SK-N-SH (cell line): ENCODE data around the gene MYH10. TPM values are rescaled to one million over a fixed set of nuclear protein-coding genes. Genes with fewer than 3 reads are reported as not detected.

ENCODE experiments used
- CTCF ChIA-PET: fragments of 300-600, 350-600 bp; formaldehyde crosslinking; extraction: SDS; loops from one replicate; lab custom pipeline; 2021; lab: Yijun Ruan, JAX
- POLR2A ChIA-PET: fragments of 350-600 bp; sonication (Branson Sonifier 250); formaldehyde crosslinking; extraction: SDS; loops from one replicate; lab custom pipeline; 2020; ENCODE audit warnings: antibody characterized with exemption, inconsistent platforms; lab: Yijun Ruan, JAX
- DNase-seq: peaks from one replicate; pipeline ENCODE4 v3.0.0; 2012
- H2AFZ ChIP-seq: fragments of 200-600 bp; sonication (generic); 2 replicates; pipeline ENCODE4 v1.8.1; 2016; ENCODE audit warnings: antibody characterized with exemption, mild to moderate bottlenecking, low read depth
- H3F3A ChIP-seq: fragments of 200-600 bp; sonication (generic); replicated peaks from 2 replicates; pipeline ENCODE3; 2016; ENCODE audit warnings: antibody characterized with exemption, mild to moderate bottlenecking; ENCODE audit not compliant: insufficient read depth
- H3K27ac ChIP-seq, 2 experiments: fragments of 200-500 bp in 1 of 2; fragments of 200-600 bp in 1 of 2; sonication (Bioruptor generic) in 1 of 2; sonication (generic), shearing (Covaris generic) in 1 of 2; 2 replicates each; pipeline versions ENCODE4 v1.5.1 to v1.6.1; 2014 to 2016; ENCODE audit warnings: low read depth in 2 of 2, inconsistent platforms in 1 of 2, low read length in 1 of 2, mild to moderate bottlenecking in 1 of 2, mixed read lengths in 1 of 2
- H3K27me3 ChIP-seq: fragments of 200-600 bp; sonication (generic), shearing (Covaris generic); 2 replicates; pipeline ENCODE4 v1.6.1; 2016; ENCODE audit warnings: mixed run types; ENCODE audit not compliant: insufficient read depth
- H3K36me3 ChIP-seq, 2 experiments: fragments of 200-500 bp in 1 of 2; fragments of 200-600 bp in 1 of 2; sonication (Bioruptor generic) in 1 of 2; sonication (generic) in 1 of 2; replicated peaks in 1 of 2; 2 replicates each; pipeline versions ENCODE3 to v1.5.1; 2014 to 2016; ENCODE audit warnings: low read length in 1 of 2, mild to moderate bottlenecking in 1 of 2; ENCODE audit not compliant: insufficient read depth in 2 of 2, control insufficient read depth in 1 of 2
- H3K4me1 ChIP-seq, 2 experiments: fragments of 200-500 bp in 1 of 2; fragments of 200-600 bp in 1 of 2; sonication (Bioruptor generic) in 1 of 2; sonication (generic), shearing (Covaris generic) in 1 of 2; 2 replicates each; pipeline versions ENCODE4 v1.5.1 to v1.6.1; 2014 to 2016; ENCODE audit warnings: low read depth in 1 of 2, low read length in 1 of 2, mixed run types in 1 of 2; ENCODE audit not compliant: insufficient read depth in 2 of 2, control insufficient read depth in 1 of 2
- H3K4me2 ChIP-seq: fragments of 200-600 bp; sonication (generic), shearing (Covaris generic); 2 replicates; pipeline ENCODE4 v1.6.1; 2017; ENCODE audit warnings: mixed run types
- H3K4me3 ChIP-seq, 2 experiments: fragments of 200-500 bp in 1 of 2; fragments of 200-600 bp in 1 of 2; sonication (Bioruptor generic) in 1 of 2; sonication (generic), shearing (Covaris generic) in 1 of 2; 2 replicates each; pipeline versions ENCODE4 v1.5.1 to v1.8.1; 2014 to 2016; ENCODE audit warnings: low read depth in 2 of 2, inconsistent platforms in 1 of 2, low read length in 1 of 2, mild to moderate bottlenecking in 1 of 2, mixed read lengths in 1 of 2, moderate library complexity in 1 of 2
- H3K79me2 ChIP-seq: fragments of 200-600 bp; sonication (generic); 2 replicates; pipeline ENCODE4 v1.8.1; 2017; ENCODE audit warnings: mild to moderate bottlenecking; ENCODE audit not compliant: insufficient read depth
- H3K9ac ChIP-seq: fragments of 200-600 bp; sonication (generic); 2 replicates; pipeline ENCODE4 v1.6.1; 2017; ENCODE audit warnings: mixed run types
- H3K9me2 ChIP-seq: fragments of 200-600 bp; sonication (generic); 2 replicates; pipeline ENCODE4 v1.6.1; 2017; ENCODE audit warnings: mixed run types
- H3K9me3 ChIP-seq: fragments of 200-600 bp; sonication (generic); 2 replicates; pipeline ENCODE4 v1.6.1; 2017; ENCODE audit warnings: mixed run types, mild to moderate bottlenecking, moderate library complexity
- H4K20me1 ChIP-seq: fragments of 200-600 bp; sonication (generic); 2 replicates; pipeline ENCODE4 v1.6.1; 2017; ENCODE audit warnings: mild to moderate bottlenecking, mixed run types; ENCODE audit not compliant: insufficient read depth
- CTCF ChIP-seq: fragments of 200-600 bp; sonication (generic); IDR thresholded peaks from 2 replicates; pipeline ENCODE4 v1.6.1; 2017; ENCODE audit warnings: antibody characterized with exemption, mild to moderate bottlenecking, moderate library complexity
- ELF1 ChIP-seq: IDR thresholded peaks from 2 replicates; pipeline ENCODE4 v1.4.0; 2012
- GABPA ChIP-seq: IDR thresholded peaks from 2 replicates; pipeline ENCODE4 v1.4.0; 2012; ENCODE audit warnings: low read depth, mild to moderate bottlenecking
- GATA2 ChIP-seq: sonication (generic); formaldehyde crosslinking; IDR thresholded peaks from 2 replicates; pipeline ENCODE4 v1.5.0; 2020; ENCODE audit warnings: mild to moderate bottlenecking, missing genetic modification reagents
- JUND ChIP-seq: IDR thresholded peaks from 2 replicates; pipeline ENCODE4 v1.4.0; 2012
- MEF2A ChIP-seq: IDR thresholded peaks from 2 replicates; pipeline ENCODE4 v1.4.0; 2012; ENCODE audit warnings: low read depth, borderline replicate concordance
- NFIC ChIP-seq: IDR thresholded peaks from 2 replicates; pipeline ENCODE4 v1.4.0; 2012; ENCODE audit warnings: borderline replicate concordance
- NRF1 ChIP-seq: IDR thresholded peaks from 2 replicates; pipeline ENCODE4 v1.6.1; 2012; ENCODE audit warnings: low read depth, mild to moderate bottlenecking, low read length
- POLR2AphosphoS5 ChIP-seq: IDR thresholded peaks from 2 replicates; pipeline ENCODE4 v1.6.1; 2012; ENCODE audit warnings: low read depth, low read length
- RCOR1 ChIP-seq: fragments of 150-350 bp; IDR thresholded peaks from 2 replicates; pipeline ENCODE4 v1.6.1; 2017; ENCODE audit warnings: antibody characterized with exemption, low read length
- SIN3A ChIP-seq: IDR thresholded peaks from 2 replicates; pipeline ENCODE4 v1.6.1; 2012; ENCODE audit warnings: low read depth, mild to moderate bottlenecking, low read length, moderate library complexity, borderline replicate concordance
- TEAD4 ChIP-seq: IDR thresholded peaks from 2 replicates; pipeline ENCODE4 v1.4.0; 2012; ENCODE audit warnings: mild to moderate bottlenecking, borderline replicate concordance; ENCODE audit not compliant: insufficient read depth
- YY1 ChIP-seq: IDR thresholded peaks from 2 replicates; pipeline ENCODE4 v1.4.0; 2012; ENCODE audit warnings: low read depth, mild to moderate bottlenecking
- WGBS: methylation state at CpG from one replicate; pipeline ENCODE4 v1.1.6; 2017; ENCODE audit warnings: low lambda C conversion rate; 5-methylcytosine and 5-hydroxymethylcytosine counted together
- polyA plus RNA-seq, 3 experiments: library from polyadenylated mRNA; depleted of rRNA; stranded (reverse); fragments of >200 nt; gene quantifications; 2 replicates each; pipeline ENCODE4 v1.2.3, GENCODE V29; 2012
- TF ChIP-seq, protein P1 (sequence below): IDR thresholded peaks from 2 replicates; pipeline ENCODE4 v1.4.0; 2012; ENCODE audit warnings: low read depth

The MYH10 gene
- polyA plus RNA-seq, 1 of the 3 experiments (the other 2 are of a cell fraction) = 64.2 TPM

- no peak for DNase-seq
- TF ChIP-seq JUND (no peak), CTCF (no peak), NRF1 (no peak), ELF1 (no peak), SIN3A (no peak), RCOR1 (no peak), NFIC (no peak), POLR2AphosphoS5 (no peak), GATA2 (CRISPR knock-in tag) (no peak), GABPA (no peak), YY1 (no peak), TEAD4 (no peak)
- TF ChIP-seq, protein P1, sequence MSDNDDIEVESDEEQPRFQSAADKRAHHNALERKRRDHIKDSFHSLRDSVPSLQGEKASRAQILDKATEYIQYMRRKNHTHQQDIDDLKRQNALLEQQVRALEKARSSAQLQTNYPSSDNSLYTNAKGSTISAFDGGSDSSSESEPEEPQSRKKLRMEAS = no peak
- ChIA-PET POLR2A (no interaction called here), CTCF (interaction anchor here (0.8 kb wide), 1 partner anchor 252 kb away, joined by 3 read pairs; no protein-coding TSS in a partner anchor)
- no peaks in the 10 kb centered on the region for H3K9me2 ChIP-seq
- H3K36me3 ChIP-seq = peaks cover 49 to 74% of the 10 kb centered on the region in 2 experiments
- no peaks in the 10 kb centered on the region for H3K4me1 ChIP-seq
- peaks cover 3% of the 10 kb centered on the region for H3F3A ChIP-seq
- H3K27me3 ChIP-seq = no peaks in the 10 kb centered on the region
- no peak overlapping the region for H3K27ac ChIP-seq
- H3K9me3 ChIP-seq = no peaks in the 10 kb centered on the region
- no peaks in the 10 kb centered on the region for H4K20me1 ChIP-seq
- WGBS = 98% methylated on average over 8 of the region's 8 CpGs
- no peak overlapping the region for H2AFZ ChIP-seq
- no peak overlapping the region for H3K4me2 ChIP-seq
- H3K79me2 ChIP-seq = no peaks in the 10 kb centered on the region
- no peak overlapping the region for H3K9ac ChIP-seq
- H3K4me3 ChIP-seq = no peak overlapping the region
These were observed 135.9 kb downstream of the MYH10 start for GRCh38 chr17:8494506-8495111.

GRCh38 chr17:8494021-8494420 lies 136.5 kb downstream of the MYH10 start:
- no peak overlapping the region for H3K4me2 ChIP-seq

More at GRCh38 chr17:8494021-8494420, 136.5 kb downstream of the MYH10 start:
- Histone ChIP-seq H2AFZ (no peak overlapping the region), H3K4me1 (no peaks in the 10 kb centered on the region), H3K36me3 (peaks cover 49 to 68% of the 10 kb centered on the region in 2 experiments), H3K27ac (no peak overlapping the region), H3K27me3 (no peaks in the 10 kb centered on the region), H3F3A (peaks cover 8% of the 10 kb centered on the region), H3K9me2 (no peaks in the 10 kb centered on the region), H3K9me3 (no peaks in the 10 kb centered on the region), H3K4me3 (no peak overlapping the region), H3K9ac (no peak overlapping the region), H4K20me1 (no peaks in the 10 kb centered on the region), H3K79me2 (no peaks in the 10 kb centered on the region)
- no peak for DNase-seq
- 88% methylated on average over 12 of the region's 12 CpGs for WGBS
- ChIA-PET POLR2A (no interaction called here), CTCF (interaction anchor here (1.1 to 1.5 kb wide), 2 partner anchors 83 to 110 kb away, joined by 3 read pairs; no protein-coding TSS in a partner anchor)
- no peak for TF ChIP-seq MEF2A
